GM21360 (cell line): ENCODE data around the gene SLC4A8.
"Not testable (repeated sequence)": the region's sequence is repeated elsewhere in the genome, so short reads cannot be mapped to it uniquely, and the experiment has no call there.

Source experiments
- ATAC-seq: cut with Tn5 transposase; IDR thresholded peaks from one replicate; pipeline ENCODE4 v1.9.1; 2021; ENCODE audit warnings: mild to moderate bottlenecking, moderate library complexity; ENCODE audit not compliant: unreplicated experiment

SLC4A8 gene

GRCh38 chr12:51421266-51421884 is 3.3 kb upstream of the SLC4A8 start:
- ATAC-seq: no peak

- no peak for ATAC-seq
Observed at GRCh38 chr12:51424094-51424661, 453 bp upstream of the SLC4A8 start.

GRCh38 chr12:51428256-51428655 is 3.6 kb downstream of the SLC4A8 start:
- ATAC-seq: no peak

GRCh38 chr12:51429700-51430099 is 5.1 kb downstream of the SLC4A8 start:
- ATAC-seq: no peak

- ATAC-seq: no peak
Observed at GRCh38 chr12:51430196-51430895, 5.7 kb downstream of the SLC4A8 start.

GRCh38 chr12:51432921-51433320 is 8.3 kb downstream of the SLC4A8 start:
- no peak for ATAC-seq

- ATAC-seq: no peak
Observed at GRCh38 chr12:51434305-51434704, 9.7 kb downstream of the SLC4A8 start.

- ATAC-seq: no peak
Observed at GRCh38 chr12:51437431-51437830, 12.8 kb downstream of the SLC4A8 start.

GRCh38 chr12:51439330-51439729 is 14.7 kb downstream of the SLC4A8 start:
- ATAC-seq: no peak

GRCh38 chr12:51441583-51441982 is 17.0 kb downstream of the SLC4A8 start:
- ATAC-seq: no peak

- ATAC-seq: no peak
Observed at GRCh38 chr12:51442324-51442723, 17.7 kb downstream of the SLC4A8 start.

GRCh38 chr12:51443573-51443972 is 18.9 kb downstream of the SLC4A8 start:
- ATAC-seq: no peak

- ATAC-seq: no peak
Observed at GRCh38 chr12:51448618-51449256, 24.1 kb downstream of the SLC4A8 start.

- ATAC-seq: no peak
Observed at GRCh38 chr12:51449580-51450246, 25.1 kb downstream of the SLC4A8 start.

- no peak for ATAC-seq
Observed at GRCh38 chr12:51450333-51450732, 25.7 kb downstream of the SLC4A8 start.

GRCh38 chr12:51450806-51451205 is 26.2 kb downstream of the SLC4A8 start:
- no peak for ATAC-seq

GRCh38 chr12:51454016-51454415 is 29.4 kb downstream of the SLC4A8 start:
- not testable (repeated sequence) for ATAC-seq

- not testable (repeated sequence) for ATAC-seq
Observed at GRCh38 chr12:51455050-51455449, 30.4 kb downstream of the SLC4A8 start.

GRCh38 chr12:51458635-51459034 is 34.0 kb downstream of the SLC4A8 start:
- ATAC-seq: no peak

- ATAC-seq: no peak
Observed at GRCh38 chr12:51460519-51460918, 35.9 kb downstream of the SLC4A8 start.

- ATAC-seq: no peak
Observed at GRCh38 chr12:51465491-51465890, 40.9 kb downstream of the SLC4A8 start.
